HL-60 (cell line): ENCODE data around the gene DIS3L2.

Experiments used
- DNase-seq, 2 experiments: peaks; one replicate each; pipeline ENCODE4 v3.0.0-alpha.2; 2010 to 2020; ENCODE audit warnings: low read depth in 1 of 2, low spot score in 1 of 2
- H3K27ac ChIP-seq: fragments of 250-450 bp; sonication (Bioruptor Pico); replicated peaks from 2 replicates; pipeline ENCODE4 v1.5.1; 2020; ENCODE audit warnings: mild to moderate bottlenecking, moderate library complexity
- H3K27me3 ChIP-seq: fragments of 250-450 bp; sonication (Bioruptor Pico); 2 replicates; pipeline ENCODE4 v1.5.1; 2021; ENCODE audit warnings: mild to moderate bottlenecking, moderate library complexity; ENCODE audit not compliant: insufficient read depth, poor library complexity, severe bottlenecking
- H3K4me3 ChIP-seq: replicated peaks from 2 replicates; pipeline ENCODE4 v1.5.1; 2011; ENCODE audit warnings: mild to moderate bottlenecking, control low read depth, low read length; ENCODE audit not compliant: insufficient read depth
- GABPA ChIP-seq: IDR thresholded peaks from 2 replicates; pipeline ENCODE4 v1.6.1; 2012; ENCODE audit warnings: low read depth
- POLR2AphosphoS5 ChIP-seq: IDR thresholded peaks from 2 replicates; pipeline ENCODE4 v1.6.1; 2012; ENCODE audit warnings: low read depth
- SPI1 ChIP-seq: IDR thresholded peaks from 2 replicates; pipeline ENCODE4 v1.6.1; 2012; ENCODE audit warnings: low read depth, mild to moderate bottlenecking, borderline replicate concordance
- TF ChIP-seq, protein P1 (sequence below): IDR thresholded peaks from one replicate; pipeline ENCODE4 v1.5.1; 2011; ENCODE audit warnings: low read length, control low read depth, inconsistent platforms; ENCODE audit not compliant: insufficient read depth
- TF ChIP-seq, protein P2 (sequence below): IDR thresholded peaks from 2 replicates; pipeline ENCODE4 v1.6.1; 2012; ENCODE audit warnings: low read depth; ENCODE audit not compliant: insufficient replicate concordance

DIS3L2 gene

DNA sequence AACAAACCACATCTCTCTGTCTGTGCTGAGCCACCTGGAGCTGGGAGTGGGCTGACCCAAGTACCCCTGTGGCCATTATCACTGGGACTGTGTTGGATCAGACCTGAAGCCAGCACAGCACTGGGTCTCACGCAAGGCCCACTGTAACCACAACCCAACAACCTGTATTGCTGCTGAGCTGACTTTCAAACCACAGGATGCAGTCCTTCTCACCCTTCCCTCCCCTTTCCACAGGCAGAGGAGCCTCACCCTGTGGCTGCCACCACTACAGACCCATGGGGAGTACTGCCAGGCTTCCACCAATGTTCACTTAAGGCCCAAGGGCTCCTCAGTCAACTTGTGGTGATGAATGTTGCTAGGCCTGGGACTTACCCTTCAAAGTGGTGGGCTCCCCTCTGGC lies 135.7 kb downstream of the DIS3L2 start:
- Histone ChIP-seq H3K27ac (no peak overlapping the region), H3K4me3 (no peak overlapping the region), H3K27me3 (no peaks in the 10 kb centered on the region)
- no peak for DNase-seq
- TF ChIP-seq, protein P1, sequence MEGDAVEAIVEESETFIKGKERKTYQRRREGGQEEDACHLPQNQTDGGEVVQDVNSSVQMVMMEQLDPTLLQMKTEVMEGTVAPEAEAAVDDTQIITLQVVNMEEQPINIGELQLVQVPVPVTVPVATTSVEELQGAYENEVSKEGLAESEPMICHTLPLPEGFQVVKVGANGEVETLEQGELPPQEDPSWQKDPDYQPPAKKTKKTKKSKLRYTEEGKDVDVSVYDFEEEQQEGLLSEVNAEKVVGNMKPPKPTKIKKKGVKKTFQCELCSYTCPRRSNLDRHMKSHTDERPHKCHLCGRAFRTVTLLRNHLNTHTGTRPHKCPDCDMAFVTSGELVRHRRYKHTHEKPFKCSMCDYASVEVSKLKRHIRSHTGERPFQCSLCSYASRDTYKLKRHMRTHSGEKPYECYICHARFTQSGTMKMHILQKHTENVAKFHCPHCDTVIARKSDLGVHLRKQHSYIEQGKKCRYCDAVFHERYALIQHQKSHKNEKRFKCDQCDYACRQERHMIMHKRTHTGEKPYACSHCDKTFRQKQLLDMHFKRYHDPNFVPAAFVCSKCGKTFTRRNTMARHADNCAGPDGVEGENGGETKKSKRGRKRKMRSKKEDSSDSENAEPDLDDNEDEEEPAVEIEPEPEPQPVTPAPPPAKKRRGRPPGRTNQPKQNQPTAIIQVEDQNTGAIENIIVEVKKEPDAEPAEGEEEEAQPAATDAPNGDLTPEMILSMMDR: no peak
- TF ChIP-seq, protein P2, sequence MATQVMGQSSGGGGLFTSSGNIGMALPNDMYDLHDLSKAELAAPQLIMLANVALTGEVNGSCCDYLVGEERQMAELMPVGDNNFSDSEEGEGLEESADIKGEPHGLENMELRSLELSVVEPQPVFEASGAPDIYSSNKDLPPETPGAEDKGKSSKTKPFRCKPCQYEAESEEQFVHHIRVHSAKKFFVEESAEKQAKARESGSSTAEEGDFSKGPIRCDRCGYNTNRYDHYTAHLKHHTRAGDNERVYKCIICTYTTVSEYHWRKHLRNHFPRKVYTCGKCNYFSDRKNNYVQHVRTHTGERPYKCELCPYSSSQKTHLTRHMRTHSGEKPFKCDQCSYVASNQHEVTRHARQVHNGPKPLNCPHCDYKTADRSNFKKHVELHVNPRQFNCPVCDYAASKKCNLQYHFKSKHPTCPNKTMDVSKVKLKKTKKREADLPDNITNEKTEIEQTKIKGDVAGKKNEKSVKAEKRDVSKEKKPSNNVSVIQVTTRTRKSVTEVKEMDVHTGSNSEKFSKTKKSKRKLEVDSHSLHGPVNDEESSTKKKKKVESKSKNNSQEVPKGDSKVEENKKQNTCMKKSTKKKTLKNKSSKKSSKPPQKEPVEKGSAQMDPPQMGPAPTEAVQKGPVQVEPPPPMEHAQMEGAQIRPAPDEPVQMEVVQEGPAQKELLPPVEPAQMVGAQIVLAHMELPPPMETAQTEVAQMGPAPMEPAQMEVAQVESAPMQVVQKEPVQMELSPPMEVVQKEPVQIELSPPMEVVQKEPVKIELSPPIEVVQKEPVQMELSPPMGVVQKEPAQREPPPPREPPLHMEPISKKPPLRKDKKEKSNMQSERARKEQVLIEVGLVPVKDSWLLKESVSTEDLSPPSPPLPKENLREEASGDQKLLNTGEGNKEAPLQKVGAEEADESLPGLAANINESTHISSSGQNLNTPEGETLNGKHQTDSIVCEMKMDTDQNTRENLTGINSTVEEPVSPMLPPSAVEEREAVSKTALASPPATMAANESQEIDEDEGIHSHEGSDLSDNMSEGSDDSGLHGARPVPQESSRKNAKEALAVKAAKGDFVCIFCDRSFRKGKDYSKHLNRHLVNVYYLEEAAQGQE: no peak
- TF ChIP-seq POLR2AphosphoS5 (no peak), GABPA (no peak), SPI1 (no peak)

DNA sequence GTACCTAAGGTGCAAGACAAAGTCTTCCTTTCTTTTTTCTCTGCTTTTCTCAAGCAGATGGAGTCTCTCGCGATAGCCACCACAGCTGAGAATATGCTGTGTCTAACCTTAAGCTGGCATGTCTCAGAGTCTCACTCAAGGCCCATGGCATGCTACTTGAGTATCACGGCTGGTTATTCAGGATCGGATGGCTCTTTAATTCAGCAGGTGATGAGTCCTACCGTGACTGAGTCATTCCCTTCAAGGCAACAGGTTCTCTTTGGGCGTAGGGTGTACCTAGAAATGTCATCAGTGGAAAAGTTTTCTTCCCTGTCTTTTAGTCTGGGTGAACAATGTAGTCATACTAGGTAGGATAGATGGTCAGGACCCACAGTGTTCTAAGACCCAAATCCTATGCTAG lies 136.2 kb downstream of the DIS3L2 start:
- Histone ChIP-seq H3K27me3 (no peaks in the 10 kb centered on the region), H3K4me3 (no peak overlapping the region), H3K27ac (no peak overlapping the region)
- no peak for DNase-seq
- no peak for TF ChIP-seq POLR2AphosphoS5
- TF ChIP-seq GABPA: no peak
- TF ChIP-seq, protein P2: no peak
- TF ChIP-seq, protein P1: no peak
- TF ChIP-seq SPI1: no peak

DNA sequence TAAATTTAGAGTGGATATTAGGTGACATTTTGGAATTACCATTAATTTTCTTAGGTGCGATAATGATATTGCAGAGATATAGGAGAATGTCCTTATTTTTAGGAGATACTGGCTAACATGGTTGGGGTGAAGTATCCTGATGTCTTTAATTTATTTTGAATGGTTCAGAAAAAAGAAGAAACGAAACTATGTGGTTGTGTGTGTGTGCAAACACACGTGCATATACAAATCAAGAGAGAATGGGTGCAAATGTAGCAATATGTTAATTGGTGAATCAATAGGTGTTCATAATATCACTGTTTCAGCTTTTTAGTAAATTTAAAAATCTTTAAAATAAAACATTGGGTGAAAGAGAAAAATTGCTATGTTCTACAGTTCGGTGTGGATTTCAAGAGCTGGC lies 140.9 kb downstream of the DIS3L2 start:
- TF ChIP-seq SPI1 (no peak), POLR2AphosphoS5 (no peak), GABPA (no peak)
- TF ChIP-seq, protein P2: no peak
- TF ChIP-seq, protein P1: no peak

More for the DNA sequence above, 140.9 kb downstream of the DIS3L2 start:
- H3K4me3 ChIP-seq: no peak overlapping the region
- no peak for DNase-seq
- no peak overlapping the region for H3K27ac ChIP-seq
- H3K27me3 ChIP-seq: no peaks in the 10 kb centered on the region
